HCT116 (cell line): ENCODE data around the gene DOCK11.

ENCODE experiments used
- CEBPB ChIP-seq: IDR thresholded peaks from 2 replicates; pipeline ENCODE4 v1.6.1; 2012; ENCODE audit warnings: low read depth
- EGR1 ChIP-seq: IDR thresholded peaks from 2 replicates; pipeline ENCODE4 v1.6.1; 2012; ENCODE audit warnings: low read depth
- EZH2phosphoT487 ChIP-seq: fragments of 200-600 bp; IDR thresholded peaks from 2 replicates; pipeline ENCODE4 v1.6.1; 2018; ENCODE audit warnings: antibody characterized with exemption, borderline replicate concordance
- POLR2A ChIP-seq: IDR thresholded peaks from 2 replicates; pipeline ENCODE4 v1.7.0; 2011; ENCODE audit warnings: borderline replicate concordance; ENCODE audit not compliant: insufficient read depth, insufficient read length; ENCODE audit errors: extremely low read depth
- POLR2AphosphoS5 ChIP-seq: IDR thresholded peaks from 2 replicates; pipeline ENCODE4 v1.6.1; 2011; ENCODE audit warnings: mild to moderate bottlenecking, low read depth, low read length, moderate library complexity
- RAD21 ChIP-seq: IDR thresholded peaks from 2 replicates; pipeline ENCODE4 v1.6.1; 2012; ENCODE audit warnings: low read depth, mild to moderate bottlenecking
- TF ChIP-seq, protein P1 (sequence below), 3 experiments: fragments of 200-600 bp in 1 of 3; sonication (generic) in 1 of 3; IDR thresholded peaks in 2 of 3; conservative IDR thresholded peaks in 1 of 3; 2 replicates each; pipeline ENCODE4 v1.5.1; 2012 to 2017; ENCODE audit warnings: low read depth in 2 of 3, low read length in 2 of 3, antibody characterized with exemption in 1 of 3, borderline replicate concordance in 1 of 3, control low read depth in 1 of 3, mild to moderate bottlenecking in 1 of 3, mixed read lengths in 1 of 3, mixed run types in 1 of 3, moderate library complexity in 1 of 3; ENCODE audit not compliant: insufficient read depth in 1 of 3
- TF ChIP-seq, protein P2 (sequence below): IDR thresholded peaks from 2 replicates; pipeline ENCODE4 v1.6.1; 2012

DNA sequence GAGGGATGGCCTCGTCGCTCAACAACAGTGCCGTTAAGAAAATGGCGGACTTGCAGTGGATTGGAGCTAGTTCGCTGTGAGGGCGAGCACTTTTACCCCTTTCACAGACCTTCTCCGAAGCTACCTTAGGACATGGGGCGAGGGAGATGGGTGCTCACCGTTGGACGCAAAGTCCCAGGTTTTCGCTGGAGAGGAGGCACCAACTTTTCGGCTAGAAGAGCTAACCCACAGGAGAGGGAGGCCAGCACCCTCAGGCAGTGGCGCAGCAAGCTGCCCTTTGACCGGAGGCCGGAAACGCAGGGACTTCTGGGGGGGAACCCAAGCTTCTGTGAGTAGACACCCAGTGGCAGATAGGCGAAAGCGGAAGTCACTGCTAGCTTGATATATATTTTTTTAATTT is 138.7 kb downstream of the DOCK11 start:
- TF ChIP-seq, protein P1, sequence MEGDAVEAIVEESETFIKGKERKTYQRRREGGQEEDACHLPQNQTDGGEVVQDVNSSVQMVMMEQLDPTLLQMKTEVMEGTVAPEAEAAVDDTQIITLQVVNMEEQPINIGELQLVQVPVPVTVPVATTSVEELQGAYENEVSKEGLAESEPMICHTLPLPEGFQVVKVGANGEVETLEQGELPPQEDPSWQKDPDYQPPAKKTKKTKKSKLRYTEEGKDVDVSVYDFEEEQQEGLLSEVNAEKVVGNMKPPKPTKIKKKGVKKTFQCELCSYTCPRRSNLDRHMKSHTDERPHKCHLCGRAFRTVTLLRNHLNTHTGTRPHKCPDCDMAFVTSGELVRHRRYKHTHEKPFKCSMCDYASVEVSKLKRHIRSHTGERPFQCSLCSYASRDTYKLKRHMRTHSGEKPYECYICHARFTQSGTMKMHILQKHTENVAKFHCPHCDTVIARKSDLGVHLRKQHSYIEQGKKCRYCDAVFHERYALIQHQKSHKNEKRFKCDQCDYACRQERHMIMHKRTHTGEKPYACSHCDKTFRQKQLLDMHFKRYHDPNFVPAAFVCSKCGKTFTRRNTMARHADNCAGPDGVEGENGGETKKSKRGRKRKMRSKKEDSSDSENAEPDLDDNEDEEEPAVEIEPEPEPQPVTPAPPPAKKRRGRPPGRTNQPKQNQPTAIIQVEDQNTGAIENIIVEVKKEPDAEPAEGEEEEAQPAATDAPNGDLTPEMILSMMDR (IDR thresholded peaks at IDR 0.05 in 2 of 3, conservative IDR thresholded peaks at IDR 0.05 in 1 of 3; ENCODE audit: borderline replicate concordance in 1 of 3, insufficient read depth in 1 of 3, low read depth in 2 of 3, low read length in 2 of 3) = no peak
- TF ChIP-seq, protein P2, sequence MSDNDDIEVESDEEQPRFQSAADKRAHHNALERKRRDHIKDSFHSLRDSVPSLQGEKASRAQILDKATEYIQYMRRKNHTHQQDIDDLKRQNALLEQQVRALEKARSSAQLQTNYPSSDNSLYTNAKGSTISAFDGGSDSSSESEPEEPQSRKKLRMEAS = no peak
- TF ChIP-seq CEBPB (no peak), POLR2AphosphoS5 (no peak), POLR2A (no peak), RAD21 (no peak), EZH2phosphoT487 (no peak), EGR1 (no peak)
